HG03025 (cell line): ENCODE measurements around the gene ACSS3.

Experiments
- ATAC-seq: cut with Tn5 transposase; IDR thresholded peaks from one replicate; pipeline ENCODE4 v1.9.1; 2021; ENCODE audit warnings: mild to moderate bottlenecking, moderate library complexity; ENCODE audit not compliant: unreplicated experiment, low FRiP score

The ACSS3 gene

GRCh38 chr12:81212996-81213696 lies 135.3 kb downstream of the ACSS3 start:
- ATAC-seq = no peak

GRCh38 chr12:81216739-81217138 lies 138.9 kb downstream of the ACSS3 start:
- no peak for ATAC-seq

DNA sequence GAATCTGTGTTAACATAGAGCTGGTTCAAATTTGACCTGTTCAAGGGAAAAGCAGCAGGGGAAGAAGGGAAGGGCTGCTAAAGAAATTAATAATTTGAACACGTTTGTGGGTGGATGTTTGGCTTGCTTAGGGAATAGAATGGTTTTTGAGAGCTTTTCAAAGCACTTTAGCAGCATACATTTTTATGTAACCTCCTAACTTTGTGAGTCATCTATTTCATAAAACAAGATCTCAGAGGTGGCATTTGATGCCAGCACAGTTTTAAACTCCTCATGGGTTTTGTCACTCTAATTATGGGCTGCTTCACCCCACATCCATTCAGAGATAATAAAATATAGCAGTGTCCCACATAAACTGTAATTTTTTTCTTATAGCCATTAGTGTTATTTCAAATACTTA lies 143.8 kb downstream of the ACSS3 start:
- ATAC-seq = no peak

DNA sequence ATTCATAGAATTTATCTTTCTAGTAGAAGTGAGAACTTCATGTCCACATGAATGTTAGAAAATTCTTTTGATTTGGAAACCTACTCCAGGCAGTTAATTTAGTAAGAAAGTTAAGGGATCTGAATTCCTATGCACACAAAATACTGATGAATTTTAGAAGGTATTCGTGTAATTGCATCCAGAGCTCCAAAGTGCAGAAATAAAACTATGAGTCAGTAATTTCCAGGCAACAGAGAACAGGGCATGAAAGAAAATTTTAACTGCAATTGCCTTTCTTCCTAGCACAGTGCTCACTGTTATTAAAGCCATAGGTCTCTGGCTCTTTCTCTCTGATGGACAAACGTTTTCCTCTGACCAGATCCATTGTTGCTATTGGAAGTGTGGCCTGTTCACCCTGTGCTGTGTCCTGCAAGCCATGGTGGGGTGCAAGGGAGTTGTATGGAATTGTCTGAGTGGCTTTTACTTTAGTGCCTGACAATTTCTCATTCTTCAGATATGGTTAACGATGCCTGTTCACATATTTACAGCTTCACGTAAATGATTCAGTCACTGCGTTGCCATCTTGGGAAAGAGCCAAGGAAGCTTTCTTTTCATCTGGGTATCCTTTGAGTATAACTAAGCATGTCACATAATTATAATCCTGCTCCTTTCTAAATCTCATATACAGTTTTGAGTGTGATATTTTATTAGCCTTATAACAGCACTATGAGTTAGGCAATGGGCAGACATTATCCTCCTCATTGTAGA lies 145.1 kb downstream of the ACSS3 start:
- no peak for ATAC-seq

GRCh38 chr12:81224626-81225025 lies 146.7 kb downstream of the ACSS3 start:
- ATAC-seq = no peak

DNA sequence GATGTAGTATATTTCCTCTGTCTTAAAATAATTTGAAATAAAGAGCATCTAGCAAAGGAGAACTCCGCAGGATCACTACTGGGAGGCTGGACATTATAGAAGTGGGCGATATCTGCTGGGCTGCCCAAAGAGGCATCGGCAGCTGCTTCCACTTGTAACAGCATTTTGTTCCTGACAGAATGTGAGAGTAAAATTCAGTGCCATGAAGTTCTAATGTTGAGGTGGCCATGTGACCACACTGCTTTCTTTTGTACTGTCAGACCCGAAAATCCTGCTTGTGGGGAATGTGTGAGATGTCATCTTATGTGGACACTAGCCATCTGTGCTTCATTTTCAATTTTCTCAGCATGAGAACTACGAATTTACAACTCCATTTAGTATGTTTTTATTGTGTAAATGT lies 151.9 kb downstream of the ACSS3 start:
- ATAC-seq = no peak

GRCh38 chr12:81231574-81232368 lies 153.9 kb downstream of the ACSS3 start:
- no peak for ATAC-seq

- no peak for ATAC-seq
These were observed 167.6 kb downstream of the ACSS3 start for GRCh38 chr12:81245458-81245857.

DNA sequence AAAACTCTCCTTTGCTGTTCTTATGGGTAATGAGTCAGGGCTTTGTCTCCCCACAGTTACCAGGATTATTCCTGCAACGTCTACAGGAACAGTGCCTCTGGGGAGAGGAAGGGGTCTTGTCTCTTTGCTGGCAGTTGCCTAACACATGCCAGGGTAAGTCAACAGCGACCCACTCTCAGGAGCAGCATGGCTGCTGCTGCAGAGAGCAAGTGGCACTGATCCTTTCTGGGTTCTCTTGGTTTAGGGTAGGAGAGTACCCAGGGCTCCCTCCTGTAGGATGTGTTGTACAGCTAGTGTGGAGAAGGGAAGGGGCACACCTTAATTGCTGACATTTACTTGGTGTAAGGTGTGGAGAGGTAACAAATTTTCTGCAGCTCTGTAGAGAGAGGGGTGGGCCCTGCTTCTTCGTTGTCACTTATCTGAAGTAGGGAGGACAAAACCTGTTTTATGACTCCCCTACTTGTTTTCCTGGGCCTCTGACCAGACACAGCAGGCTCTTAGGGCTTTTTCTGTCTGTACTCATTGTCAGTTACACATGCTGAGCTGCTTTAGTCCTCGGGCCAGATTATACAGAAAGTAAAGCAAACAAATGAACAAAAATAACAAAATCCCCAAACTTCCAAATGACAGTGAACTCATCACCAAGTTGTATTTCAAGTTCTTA lies 168.2 kb downstream of the ACSS3 start:
- ATAC-seq = no peak

GRCh38 chr12:81249976-81250375 lies 172.1 kb downstream of the ACSS3 start:
- no peak for ATAC-seq

DNA sequence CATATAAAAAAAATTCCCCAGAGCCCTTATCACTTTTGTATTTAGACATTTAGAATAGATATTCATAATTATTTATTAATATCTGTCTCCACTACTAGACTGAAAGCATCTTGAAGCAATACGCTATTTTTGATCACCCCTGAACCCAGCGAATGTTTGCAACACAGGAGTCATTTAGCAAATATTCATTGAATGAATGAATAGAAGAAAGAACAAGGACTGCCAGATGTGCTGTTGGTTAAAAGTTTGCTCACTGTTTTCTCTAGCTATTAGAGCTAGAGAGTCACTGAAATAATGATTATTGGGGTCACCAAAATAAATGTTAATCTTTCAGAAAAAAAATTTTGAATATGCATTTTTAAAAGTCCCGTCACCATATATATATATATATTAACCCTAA lies 174.3 kb downstream of the ACSS3 start:
- no peak for ATAC-seq

GRCh38 chr12:81253360-81253759 lies 175.5 kb downstream of the ACSS3 start:
- no peak for ATAC-seq

DNA sequence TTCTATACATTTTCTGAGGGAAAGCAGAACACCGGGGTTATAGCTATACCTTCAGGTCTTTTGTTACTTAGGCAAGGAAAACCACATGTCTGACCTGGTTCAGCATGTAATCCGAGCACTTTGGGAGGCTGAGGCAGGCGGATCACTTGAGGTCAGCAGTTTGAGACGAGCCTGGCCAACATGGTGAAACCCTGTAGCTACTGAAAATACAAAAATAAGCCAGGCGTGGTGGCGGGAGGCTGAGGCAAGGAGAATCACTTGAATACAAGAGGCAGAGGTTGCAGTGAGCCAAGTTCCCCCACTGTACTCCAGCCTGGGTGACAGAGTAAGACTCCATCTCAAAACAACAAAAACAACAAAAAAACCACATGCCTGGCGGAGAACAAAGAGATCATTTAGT lies 177.6 kb downstream of the ACSS3 start:
- ATAC-seq = no peak

- ATAC-seq = no peak
These were observed 178.1 kb downstream of the ACSS3 start for GRCh38 chr12:81255947-81256346.

DNA sequence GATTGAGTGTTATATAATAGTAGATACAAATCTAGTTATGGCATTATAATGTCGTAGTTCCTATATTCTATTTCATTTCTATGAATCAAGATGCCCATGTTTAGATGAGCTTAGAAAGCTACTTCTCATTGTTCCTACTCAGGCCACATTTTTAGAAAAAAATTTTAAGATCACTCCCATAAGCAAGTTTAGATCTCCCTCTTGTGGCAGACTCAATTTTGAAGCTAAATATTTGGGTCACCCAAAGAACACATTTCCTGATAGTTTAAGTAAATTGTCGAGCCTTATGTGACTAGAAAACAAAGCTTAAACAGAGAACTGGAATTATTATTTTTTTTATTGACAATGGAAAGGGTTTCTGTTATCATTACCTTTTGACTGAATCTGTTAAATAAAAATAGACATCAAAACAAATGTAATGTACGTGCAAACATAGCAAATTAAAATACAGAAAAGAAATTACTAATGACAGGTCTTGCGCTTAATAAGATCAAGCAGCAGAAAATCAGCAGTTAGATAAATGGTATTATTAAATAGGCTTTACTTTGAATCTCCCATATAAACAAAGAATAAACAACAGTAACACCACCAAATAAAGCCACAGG lies 180.2 kb downstream of the ACSS3 start:
- ATAC-seq = no peak

- no peak for ATAC-seq
These were observed 181.5 kb downstream of the ACSS3 start for GRCh38 chr12:81259360-81259759.

- no peak for ATAC-seq
These were observed 183.8 kb downstream of the ACSS3 start for GRCh38 chr12:81261508-81262207.

GRCh38 chr12:81263072-81263471 lies 185.2 kb downstream of the ACSS3 start:
- ATAC-seq = no peak

DNA sequence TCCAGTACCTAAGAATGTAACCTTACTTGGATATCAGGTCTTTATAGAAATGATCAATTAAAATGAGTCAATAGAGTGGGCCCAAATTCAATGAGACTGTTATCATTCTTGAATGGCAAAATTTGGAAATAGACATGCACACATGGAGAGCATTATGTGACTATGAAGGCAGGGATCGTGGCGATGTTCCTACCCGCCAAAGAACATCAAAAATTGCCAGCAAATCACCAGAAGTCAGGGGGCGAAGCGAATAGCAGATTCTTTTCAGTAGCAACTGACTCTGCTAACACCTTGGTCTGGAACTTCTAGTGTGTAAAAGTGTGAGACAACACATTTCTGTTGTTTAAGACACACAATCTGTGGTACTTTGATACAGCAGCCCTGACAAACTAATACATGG lies 192.5 kb downstream of the ACSS3 start:
- ATAC-seq = no peak
